GM21515 (cell line): ENCODE measurements around the gene POLR1D.

Experiments
- ATAC-seq: cut with Tn5 transposase; IDR thresholded peaks from one replicate; pipeline ENCODE4 v1.9.1; 2021; ENCODE audit not compliant: unreplicated experiment

The POLR1D gene

DNA sequence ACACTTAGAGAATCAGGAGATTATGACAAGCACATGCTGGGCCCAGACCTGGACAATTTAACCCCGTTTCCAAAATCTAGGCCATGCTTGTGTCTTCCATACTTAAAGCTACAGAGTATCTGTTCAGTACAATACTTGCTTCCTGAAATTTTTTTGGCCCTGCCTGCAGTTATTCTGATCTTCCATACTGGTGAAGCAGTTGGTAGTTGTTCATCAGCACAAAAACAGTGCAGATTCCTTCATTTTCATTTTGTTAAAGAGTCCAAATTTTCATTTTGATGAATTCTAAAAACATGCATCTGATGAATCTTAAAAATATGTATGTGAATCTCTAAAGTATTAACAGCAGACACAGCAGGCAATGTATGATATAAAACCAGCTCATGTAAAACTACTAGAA lies 49.2 kb downstream of the POLR1D start:
- no peak for ATAC-seq

- no peak for ATAC-seq
Measured at GRCh38 chr13:27672025-27672424, 50.3 kb downstream of the POLR1D start.
